Measurements from ENCODE around the gene KRT6B. TPM values are rescaled to one million over a fixed set of nuclear protein-coding genes. Genes with fewer than 3 reads are reported as not detected.

The KRT6B gene
- total and polyA plus RNA-seq, 2 experiments from 2014 or later, result not detected

DNA sequence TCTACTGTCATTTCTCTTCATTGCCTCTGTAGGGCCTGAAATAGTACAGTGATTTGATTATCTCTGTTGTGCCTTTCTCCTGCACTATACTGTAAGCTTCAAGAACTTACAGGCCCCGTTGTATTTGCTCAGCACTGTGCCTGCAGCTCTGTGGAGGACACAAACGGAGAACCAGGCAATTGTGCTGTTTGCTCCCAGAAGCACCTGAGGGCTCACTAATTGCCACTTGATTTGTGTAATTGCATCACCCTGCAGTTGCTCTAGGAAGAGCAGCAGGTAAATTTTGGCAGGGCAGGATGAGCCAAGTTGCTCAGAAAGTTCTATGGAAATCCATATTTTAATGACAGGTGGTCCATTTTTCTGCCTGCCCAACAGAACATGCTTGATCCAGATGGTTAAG is 34.2 kb downstream of the KRT6B start (continued):
- TF ChIP-seq, protein P1, sequence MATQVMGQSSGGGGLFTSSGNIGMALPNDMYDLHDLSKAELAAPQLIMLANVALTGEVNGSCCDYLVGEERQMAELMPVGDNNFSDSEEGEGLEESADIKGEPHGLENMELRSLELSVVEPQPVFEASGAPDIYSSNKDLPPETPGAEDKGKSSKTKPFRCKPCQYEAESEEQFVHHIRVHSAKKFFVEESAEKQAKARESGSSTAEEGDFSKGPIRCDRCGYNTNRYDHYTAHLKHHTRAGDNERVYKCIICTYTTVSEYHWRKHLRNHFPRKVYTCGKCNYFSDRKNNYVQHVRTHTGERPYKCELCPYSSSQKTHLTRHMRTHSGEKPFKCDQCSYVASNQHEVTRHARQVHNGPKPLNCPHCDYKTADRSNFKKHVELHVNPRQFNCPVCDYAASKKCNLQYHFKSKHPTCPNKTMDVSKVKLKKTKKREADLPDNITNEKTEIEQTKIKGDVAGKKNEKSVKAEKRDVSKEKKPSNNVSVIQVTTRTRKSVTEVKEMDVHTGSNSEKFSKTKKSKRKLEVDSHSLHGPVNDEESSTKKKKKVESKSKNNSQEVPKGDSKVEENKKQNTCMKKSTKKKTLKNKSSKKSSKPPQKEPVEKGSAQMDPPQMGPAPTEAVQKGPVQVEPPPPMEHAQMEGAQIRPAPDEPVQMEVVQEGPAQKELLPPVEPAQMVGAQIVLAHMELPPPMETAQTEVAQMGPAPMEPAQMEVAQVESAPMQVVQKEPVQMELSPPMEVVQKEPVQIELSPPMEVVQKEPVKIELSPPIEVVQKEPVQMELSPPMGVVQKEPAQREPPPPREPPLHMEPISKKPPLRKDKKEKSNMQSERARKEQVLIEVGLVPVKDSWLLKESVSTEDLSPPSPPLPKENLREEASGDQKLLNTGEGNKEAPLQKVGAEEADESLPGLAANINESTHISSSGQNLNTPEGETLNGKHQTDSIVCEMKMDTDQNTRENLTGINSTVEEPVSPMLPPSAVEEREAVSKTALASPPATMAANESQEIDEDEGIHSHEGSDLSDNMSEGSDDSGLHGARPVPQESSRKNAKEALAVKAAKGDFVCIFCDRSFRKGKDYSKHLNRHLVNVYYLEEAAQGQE (IDR thresholded peaks at IDR 0.05; ENCODE audit: unreplicated experiment), result no peak
- TF ChIP-seq, protein P2, sequence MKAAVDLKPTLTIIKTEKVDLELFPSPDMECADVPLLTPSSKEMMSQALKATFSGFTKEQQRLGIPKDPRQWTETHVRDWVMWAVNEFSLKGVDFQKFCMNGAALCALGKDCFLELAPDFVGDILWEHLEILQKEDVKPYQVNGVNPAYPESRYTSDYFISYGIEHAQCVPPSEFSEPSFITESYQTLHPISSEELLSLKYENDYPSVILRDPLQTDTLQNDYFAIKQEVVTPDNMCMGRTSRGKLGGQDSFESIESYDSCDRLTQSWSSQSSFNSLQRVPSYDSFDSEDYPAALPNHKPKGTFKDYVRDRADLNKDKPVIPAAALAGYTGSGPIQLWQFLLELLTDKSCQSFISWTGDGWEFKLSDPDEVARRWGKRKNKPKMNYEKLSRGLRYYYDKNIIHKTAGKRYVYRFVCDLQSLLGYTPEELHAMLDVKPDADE (IDR thresholded peaks at IDR 0.05), result no peak
- TF ChIP-seq ZNF114 (CRISPR knock-in tag; IDR thresholded peaks at IDR 0.05) (no peak), JUNB (IDR thresholded peaks at IDR 0.05; ENCODE audit: unreplicated experiment) (no peak), STAT1 (IDR thresholded peaks at IDR 0.05; ENCODE audit: unreplicated experiment) (no peak)

DNA sequence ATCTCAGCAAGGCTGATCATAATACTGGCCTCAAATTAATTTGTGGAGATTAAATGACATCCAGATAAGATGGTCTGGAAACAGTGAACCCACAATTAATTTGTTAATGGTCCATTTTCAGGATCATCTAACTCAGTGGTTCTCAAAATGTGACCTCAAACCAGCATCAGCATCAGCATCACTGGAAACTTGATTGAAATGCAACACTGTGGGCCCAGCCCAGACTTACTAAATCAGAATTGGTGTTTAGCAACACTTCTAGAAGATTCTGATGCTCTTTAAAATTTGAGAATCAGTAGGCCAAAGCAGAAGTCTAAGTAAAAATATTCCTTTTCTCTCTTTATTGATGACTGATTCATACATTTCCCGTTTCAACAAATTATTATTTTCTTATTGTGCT is 35.2 kb downstream of the KRT6B start:
- Histone ChIP-seq H3K4me3 (no peak overlapping the region), H3K79me2 (replicated peaks; ENCODE audit: insufficient read depth) (no peaks in the 10 kb centered on the region), H3K9me2 (ENCODE audit: insufficient read depth) (0 out of 2 replicates have a peak, but pooled peaks cover 3% of the 10 kb centered on the region), H4K20me1 (replicated peaks; ENCODE audit: insufficient read depth) (no peaks in the 10 kb centered on the region), H2AFZ (no peak overlapping the region), H3K4me2 (no peak overlapping the region), H3K36me3 (ENCODE audit: insufficient read depth) (no peaks in the 10 kb centered on the region), H3K27me3 (ENCODE audit: insufficient read depth) (no peaks in the 10 kb centered on the region), H3F3A (replicated peaks; ENCODE audit: low read depth) (no peaks in the 10 kb centered on the region), H3K4me1 (ENCODE audit: insufficient read depth) (no peaks in the 10 kb centered on the region), H3K27ac (ENCODE audit: low read depth) (no peak overlapping the region)
- Mint-ChIP-seq H3K4me1 (peaks cover 4% of the 10 kb centered on the region; the same call in 1 of the 3 replicates), H3K36me3 (ENCODE audit: low read depth) (no peaks in the 10 kb centered on the region), H3K27me3 (ENCODE audit: insufficient read depth, low read depth, poor library complexity) (peaks cover 2% of the 10 kb centered on the region), H3K4me3 (no peak overlapping the region), H3K27ac (no peak overlapping the region), H3K9me3 (no peaks in the 10 kb centered on the region; the same call in 2 of the 3 replicates)
- ATAC-seq (no peak), DNase-seq (ENCODE audit: low spot score) (no peak)
- no peak for TF ChIP-seq EZH2phosphoT487 (IDR thresholded peaks at IDR 0.05; ENCODE audit: unreplicated experiment)
- TF ChIP-seq JUNB (IDR thresholded peaks at IDR 0.05; ENCODE audit: unreplicated experiment), result no peak
- TF ChIP-seq ZNF331 (CRISPR knock-in tag; IDR thresholded peaks at IDR 0.05; ENCODE audit: low read depth), result no peak
- TF ChIP-seq, protein P1 (IDR thresholded peaks at IDR 0.05; ENCODE audit: unreplicated experiment), result no peak
- no peak for TF ChIP-seq EZH2 (IDR thresholded peaks at IDR 0.05; ENCODE audit: low read depth, unreplicated experiment)
- TF ChIP-seq, protein P3, sequence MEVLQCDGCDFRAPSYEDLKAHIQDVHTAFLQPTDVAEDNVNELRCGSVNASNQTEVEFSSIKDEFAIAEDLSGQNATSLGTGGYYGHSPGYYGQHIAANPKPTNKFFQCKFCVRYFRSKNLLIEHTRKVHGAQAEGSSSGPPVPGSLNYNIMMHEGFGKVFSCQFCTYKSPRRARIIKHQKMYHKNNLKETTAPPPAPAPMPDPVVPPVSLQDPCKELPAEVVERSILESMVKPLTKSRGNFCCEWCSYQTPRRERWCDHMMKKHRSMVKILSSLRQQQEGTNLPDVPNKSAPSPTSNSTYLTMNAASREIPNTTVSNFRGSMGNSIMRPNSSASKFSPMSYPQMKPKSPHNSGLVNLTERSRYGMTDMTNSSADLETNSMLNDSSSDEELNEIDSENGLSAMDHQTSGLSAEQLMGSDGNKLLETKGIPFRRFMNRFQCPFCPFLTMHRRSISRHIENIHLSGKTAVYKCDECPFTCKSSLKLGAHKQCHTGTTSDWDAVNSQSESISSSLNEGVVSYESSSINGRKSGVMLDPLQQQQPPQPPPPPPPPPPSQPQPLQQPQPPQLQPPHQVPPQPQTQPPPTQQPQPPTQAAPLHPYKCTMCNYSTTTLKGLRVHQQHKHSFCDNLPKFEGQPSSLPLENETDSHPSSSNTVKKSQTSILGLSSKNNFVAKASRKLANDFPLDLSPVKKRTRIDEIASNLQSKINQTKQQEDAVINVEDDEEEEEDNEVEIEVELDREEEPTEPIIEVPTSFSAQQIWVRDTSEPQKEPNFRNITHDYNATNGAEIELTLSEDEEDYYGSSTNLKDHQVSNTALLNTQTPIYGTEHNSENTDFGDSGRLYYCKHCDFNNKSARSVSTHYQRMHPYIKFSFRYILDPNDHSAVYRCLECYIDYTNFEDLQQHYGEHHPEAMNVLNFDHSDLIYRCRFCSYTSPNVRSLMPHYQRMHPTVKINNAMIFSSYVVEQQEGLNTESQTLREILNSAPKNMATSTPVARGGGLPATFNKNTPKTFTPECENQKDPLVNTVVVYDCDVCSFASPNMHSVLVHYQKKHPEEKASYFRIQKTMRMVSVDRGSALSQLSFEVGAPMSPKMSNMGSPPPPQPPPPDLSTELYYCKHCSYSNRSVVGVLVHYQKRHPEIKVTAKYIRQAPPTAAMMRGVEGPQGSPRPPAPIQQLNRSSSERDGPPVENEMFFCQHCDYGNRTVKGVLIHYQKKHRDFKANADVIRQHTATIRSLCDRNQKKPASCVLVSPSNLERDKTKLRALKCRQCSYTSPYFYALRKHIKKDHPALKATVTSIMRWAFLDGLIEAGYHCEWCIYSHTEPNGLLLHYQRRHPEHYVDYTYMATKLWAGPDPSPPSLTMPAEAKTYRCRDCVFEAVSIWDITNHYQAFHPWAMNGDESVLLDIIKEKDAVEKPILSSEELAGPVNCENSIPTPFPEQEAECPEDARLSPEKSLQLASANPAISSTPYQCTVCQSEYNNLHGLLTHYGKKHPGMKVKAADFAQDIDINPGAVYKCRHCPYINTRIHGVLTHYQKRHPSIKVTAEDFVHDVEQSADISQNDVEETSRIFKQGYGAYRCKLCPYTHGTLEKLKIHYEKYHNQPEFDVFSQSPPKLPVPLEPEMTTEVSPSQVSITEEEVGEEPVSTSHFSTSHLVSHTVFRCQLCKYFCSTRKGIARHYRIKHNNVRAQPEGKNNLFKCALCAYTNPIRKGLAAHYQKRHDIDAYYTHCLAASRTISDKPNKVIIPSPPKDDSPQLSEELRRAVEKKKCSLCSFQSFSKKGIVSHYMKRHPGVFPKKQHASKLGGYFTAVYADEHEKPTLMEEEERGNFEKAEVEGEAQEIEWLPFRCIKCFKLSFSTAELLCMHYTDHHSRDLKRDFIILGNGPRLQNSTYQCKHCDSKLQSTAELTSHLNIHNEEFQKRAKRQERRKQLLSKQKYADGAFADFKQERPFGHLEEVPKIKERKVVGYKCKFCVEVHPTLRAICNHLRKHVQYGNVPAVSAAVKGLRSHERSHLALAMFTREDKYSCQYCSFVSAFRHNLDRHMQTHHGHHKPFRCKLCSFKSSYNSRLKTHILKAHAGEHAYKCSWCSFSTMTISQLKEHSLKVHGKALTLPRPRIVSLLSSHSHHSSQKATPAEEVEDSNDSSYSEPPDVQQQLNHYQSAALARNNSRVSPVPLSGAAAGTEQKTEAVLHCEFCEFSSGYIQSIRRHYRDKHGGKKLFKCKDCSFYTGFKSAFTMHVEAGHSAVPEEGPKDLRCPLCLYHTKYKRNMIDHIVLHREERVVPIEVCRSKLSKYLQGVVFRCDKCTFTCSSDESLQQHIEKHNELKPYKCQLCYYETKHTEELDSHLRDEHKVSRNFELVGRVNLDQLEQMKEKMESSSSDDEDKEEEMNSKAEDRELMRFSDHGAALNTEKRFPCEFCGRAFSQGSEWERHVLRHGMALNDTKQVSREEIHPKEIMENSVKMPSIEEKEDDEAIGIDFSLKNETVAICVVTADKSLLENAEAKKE (CRISPR knock-in tag; IDR thresholded peaks at IDR 0.05), result no peak
